Measurements from ENCODE around the gene ZNF620. TPM values are rescaled to one million over a fixed set of nuclear protein-coding genes. Genes with fewer than 3 reads are reported as not detected.

Gene ZNF620
- total RNA-seq, 1 experiment from 2014 or later, result 3.1 TPM

Small RNA genes lying within 50 kb of the gene (small RNA-seq; reads per million reads assigned to genes)
- 24.7 reads per million, percentile 97 among the genes with 10 or more reads in this experiment for gene RNU5B-2P

Other genes starting within 250 kb of the ZNF620 start
- 26.6 and 41.9 TPM in 2 replicates for gene EIF1B, start 196.3 kb upstream of the ZNF620 start, total RNA-seq (2014; rRNA removed; shearing (Covaris generic); ENCODE audit: low replicate concordance)
- not detected in 2 replicates for gene ENTPD3, start 118.9 kb upstream of the ZNF620 start, total RNA-seq (2014; rRNA removed; shearing (Covaris generic); ENCODE audit: low replicate concordance)
- 726 and 1,593 TPM in 2 replicates for gene RPL14, start 48.7 kb upstream of the ZNF620 start, total RNA-seq (2014; rRNA removed; shearing (Covaris generic); ENCODE audit: low replicate concordance)
- 13.1 and 13.3 TPM in 2 replicates for gene ZNF619, start 28.9 kb upstream of the ZNF620 start, total RNA-seq (2014; rRNA removed; shearing (Covaris generic); ENCODE audit: low replicate concordance)
- 6.2 and 14.7 TPM in 2 replicates for gene ZNF621, start 18.9 kb downstream of the ZNF620 start, total RNA-seq (2014; rRNA removed; shearing (Covaris generic); ENCODE audit: low replicate concordance)